ENCODE data around the gene CRYBG1.
"Not testable (repeated sequence)": the region's sequence is repeated elsewhere in the genome, so short reads cannot be mapped to it uniquely, and the experiment has no call there.

Gene CRYBG1

GRCh38 chr6:106509420-106510089 lies 149.0 kb downstream of the CRYBG1 start:
- DNase-seq: no peak

GRCh38 chr6:106510090-106510970 lies 149.8 kb downstream of the CRYBG1 start:
- no peak for DNase-seq

- no peak for DNase-seq
These were observed 151.0 kb downstream of the CRYBG1 start for GRCh38 chr6:106511288-106512047.

- DNase-seq: no peak
These were observed 151.8 kb downstream of the CRYBG1 start for GRCh38 chr6:106512048-106512967.

- no peak for DNase-seq
These were observed 152.6 kb downstream of the CRYBG1 start for GRCh38 chr6:106512968-106513574.

- DNase-seq: no peak
These were observed 153.5 kb downstream of the CRYBG1 start for GRCh38 chr6:106513808-106514582.

GRCh38 chr6:106514583-106514885 lies 154.0 kb downstream of the CRYBG1 start:
- no peak for DNase-seq

GRCh38 chr6:106515582-106515981 lies 155.1 kb downstream of the CRYBG1 start:
- not testable (repeated sequence) for DNase-seq

- no peak for DNase-seq
These were observed 156.1 kb downstream of the CRYBG1 start for GRCh38 chr6:106516616-106517015.

GRCh38 chr6:106517706-106518105 lies 157.2 kb downstream of the CRYBG1 start:
- DNase-seq: no peak

GRCh38 chr6:106518748-106519147 lies 158.2 kb downstream of the CRYBG1 start:
- no peak for DNase-seq

GRCh38 chr6:106519460-106520394 lies 159.2 kb downstream of the CRYBG1 start:
- DNase-seq: no peak

- no peak for DNase-seq
These were observed 160.3 kb downstream of the CRYBG1 start for GRCh38 chr6:106520711-106521401.

GRCh38 chr6:106522562-106523250 lies 162.2 kb downstream of the CRYBG1 start:
- no peak for DNase-seq

- DNase-seq: no peak
These were observed 164.8 kb downstream of the CRYBG1 start for GRCh38 chr6:106525107-106525881.

GRCh38 chr6:106525882-106526275 lies 165.4 kb downstream of the CRYBG1 start:
- DNase-seq: no peak

- DNase-seq: no peak
These were observed 166.6 kb downstream of the CRYBG1 start for GRCh38 chr6:106527117-106527516.

GRCh38 chr6:106527979-106528378 lies 167.5 kb downstream of the CRYBG1 start:
- no peak for DNase-seq

Data from hippocampal formation (tissue), 2 donors.